T-helper 2 cell treated with Interferon-gamma antibody and Interleukin-4, amounts not matched to agents 100 ng/mL and 5 ng/mL, for 36 hours (primary cell): ENCODE results near the gene MAP3K7CL. TPM values are rescaled to one million over a fixed set of nuclear protein-coding genes. Genes with fewer than 3 reads are reported as not detected.

Experiments
- total RNA-seq: library from RNA; stranded (reverse); gene quantifications from 2 replicates; pipeline ENCODE4 v1.2.3, GENCODE V29; 2022

The MAP3K7CL gene
- total RNA-seq, 1 donor from 2014 or later, result 5.1 TPM

Other genes starting within 250 kb of the MAP3K7CL start
- gene LTN1, start 137.8 kb upstream of the MAP3K7CL start, total RNA-seq, result 29.9 and 30.3 TPM in 2 replicates
- gene RWDD2B, start 111.3 kb upstream of the MAP3K7CL start, total RNA-seq, result 7.5 and 7.9 TPM in 2 replicates
- 38.9 and 39.3 TPM in 2 replicates for gene USP16, start 106.0 kb upstream of the MAP3K7CL start, total RNA-seq
- 261 and 264 TPM in 2 replicates for gene CCT8, start 57.0 kb upstream of the MAP3K7CL start, total RNA-seq
- 23.7 and 25.2 TPM in 2 replicates for gene BACH1, start 168.3 kb downstream of the MAP3K7CL start, total RNA-seq